GM20000 (cell line): ENCODE measurements around the gene VPS51.
A peak's percentile ranks its signal among the peaks of the same experiment; 100 is the strongest.

Experiments used
- DNase-seq: peaks from one replicate; pipeline ENCODE4 v3.0.0; 2012; ENCODE audit warnings: low spot score
- TF ChIP-seq, protein P1 (sequence below): IDR thresholded peaks from 2 replicates; pipeline ENCODE4 v1.5.1; 2012; ENCODE audit warnings: mild to moderate bottlenecking, control low read depth; ENCODE audit errors: extremely low read depth, missing control alignments

Gene VPS51

DNA sequence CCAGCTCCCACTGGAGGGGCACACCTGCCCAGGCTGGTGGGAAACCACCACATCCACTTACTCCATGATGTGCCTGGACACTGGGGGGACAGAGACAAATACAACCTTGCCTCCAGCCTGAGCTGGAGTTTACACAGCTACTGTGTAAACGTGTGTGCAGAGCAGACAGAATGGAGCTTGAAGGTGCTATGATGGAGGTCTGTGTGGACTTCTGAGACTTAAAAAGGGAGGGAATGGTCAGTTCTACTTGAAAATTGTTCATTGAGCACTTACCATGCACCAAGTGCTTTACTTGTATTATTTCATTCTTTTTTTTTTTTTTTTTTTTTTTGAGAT lies 23.4 kb upstream of the VPS51 start:
- no peak for DNase-seq
- TF ChIP-seq, protein P1, sequence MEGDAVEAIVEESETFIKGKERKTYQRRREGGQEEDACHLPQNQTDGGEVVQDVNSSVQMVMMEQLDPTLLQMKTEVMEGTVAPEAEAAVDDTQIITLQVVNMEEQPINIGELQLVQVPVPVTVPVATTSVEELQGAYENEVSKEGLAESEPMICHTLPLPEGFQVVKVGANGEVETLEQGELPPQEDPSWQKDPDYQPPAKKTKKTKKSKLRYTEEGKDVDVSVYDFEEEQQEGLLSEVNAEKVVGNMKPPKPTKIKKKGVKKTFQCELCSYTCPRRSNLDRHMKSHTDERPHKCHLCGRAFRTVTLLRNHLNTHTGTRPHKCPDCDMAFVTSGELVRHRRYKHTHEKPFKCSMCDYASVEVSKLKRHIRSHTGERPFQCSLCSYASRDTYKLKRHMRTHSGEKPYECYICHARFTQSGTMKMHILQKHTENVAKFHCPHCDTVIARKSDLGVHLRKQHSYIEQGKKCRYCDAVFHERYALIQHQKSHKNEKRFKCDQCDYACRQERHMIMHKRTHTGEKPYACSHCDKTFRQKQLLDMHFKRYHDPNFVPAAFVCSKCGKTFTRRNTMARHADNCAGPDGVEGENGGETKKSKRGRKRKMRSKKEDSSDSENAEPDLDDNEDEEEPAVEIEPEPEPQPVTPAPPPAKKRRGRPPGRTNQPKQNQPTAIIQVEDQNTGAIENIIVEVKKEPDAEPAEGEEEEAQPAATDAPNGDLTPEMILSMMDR, result no peak

DNA sequence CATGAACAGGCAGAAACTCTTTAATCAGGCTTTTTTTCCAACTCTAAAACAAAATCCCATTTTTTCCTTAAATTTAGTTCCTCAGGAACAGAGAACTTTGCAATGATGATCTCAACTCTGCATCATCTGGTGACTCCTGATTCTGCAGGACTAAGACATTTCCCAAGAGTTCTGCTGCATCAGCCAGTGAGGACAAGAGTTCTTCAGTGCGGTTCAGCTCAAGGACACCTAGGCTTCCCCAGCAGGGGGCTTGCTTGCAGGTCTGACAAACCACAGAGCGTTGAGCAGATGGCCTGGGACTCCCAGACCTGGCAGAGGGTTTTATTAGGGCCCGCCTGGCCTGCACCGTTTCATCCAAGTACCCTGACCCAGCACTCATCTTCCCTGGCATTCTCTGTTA lies 18.6 kb upstream of the VPS51 start:
- DNase-seq, result no peak
- TF ChIP-seq, protein P1, result no peak

DNA sequence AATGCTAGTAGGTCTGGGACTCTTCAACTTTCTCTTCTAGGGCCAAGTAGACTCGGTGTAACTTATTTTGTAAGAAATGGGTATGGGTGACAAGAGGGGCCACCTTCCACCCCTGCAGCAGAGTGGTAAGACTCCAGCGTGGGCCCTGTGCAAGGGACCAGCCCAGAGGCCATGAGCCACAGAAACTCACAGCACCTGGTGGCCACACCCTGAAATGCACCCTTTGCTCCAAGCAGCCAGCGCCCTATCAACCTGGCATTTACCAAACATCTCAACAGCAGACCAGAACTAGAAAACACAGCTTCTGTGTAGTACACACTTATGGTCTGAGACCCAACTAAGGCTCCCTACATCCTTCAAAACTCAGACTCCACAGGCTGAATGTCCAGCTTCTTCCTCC lies 17.9 kb upstream of the VPS51 start:
- TF ChIP-seq, protein P1, result peak; percentile 67
- peak; percentile 63 for DNase-seq

DNA sequence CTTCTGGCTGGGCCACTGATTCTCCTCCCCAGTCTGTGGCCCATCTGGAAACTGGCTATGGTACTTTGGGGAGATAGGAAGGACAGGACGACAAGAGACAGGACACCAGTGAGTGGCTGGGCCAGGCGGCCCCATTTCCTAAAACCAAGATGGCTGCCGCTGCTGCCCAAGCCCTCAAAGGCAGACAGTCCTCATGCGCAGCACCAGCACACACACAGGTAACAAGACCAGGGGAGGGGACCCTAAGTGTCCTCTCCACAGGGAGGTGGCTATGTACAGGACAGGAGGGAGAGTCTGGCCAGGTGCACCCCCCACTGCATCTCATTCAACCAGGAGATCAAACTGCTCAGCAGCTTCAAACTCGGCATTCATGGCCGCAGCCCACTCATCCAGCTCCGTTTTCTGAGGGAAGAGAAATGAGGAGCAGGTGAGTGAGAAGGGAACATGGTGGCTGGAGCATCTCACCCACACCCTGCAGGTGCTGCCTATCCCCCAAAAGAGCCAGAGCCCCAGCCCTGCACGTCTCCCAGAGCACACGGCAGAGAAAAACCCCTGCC lies 17.1 kb upstream of the VPS51 start:
- TF ChIP-seq, protein P1, result no peak
- no peak for DNase-seq

DNA sequence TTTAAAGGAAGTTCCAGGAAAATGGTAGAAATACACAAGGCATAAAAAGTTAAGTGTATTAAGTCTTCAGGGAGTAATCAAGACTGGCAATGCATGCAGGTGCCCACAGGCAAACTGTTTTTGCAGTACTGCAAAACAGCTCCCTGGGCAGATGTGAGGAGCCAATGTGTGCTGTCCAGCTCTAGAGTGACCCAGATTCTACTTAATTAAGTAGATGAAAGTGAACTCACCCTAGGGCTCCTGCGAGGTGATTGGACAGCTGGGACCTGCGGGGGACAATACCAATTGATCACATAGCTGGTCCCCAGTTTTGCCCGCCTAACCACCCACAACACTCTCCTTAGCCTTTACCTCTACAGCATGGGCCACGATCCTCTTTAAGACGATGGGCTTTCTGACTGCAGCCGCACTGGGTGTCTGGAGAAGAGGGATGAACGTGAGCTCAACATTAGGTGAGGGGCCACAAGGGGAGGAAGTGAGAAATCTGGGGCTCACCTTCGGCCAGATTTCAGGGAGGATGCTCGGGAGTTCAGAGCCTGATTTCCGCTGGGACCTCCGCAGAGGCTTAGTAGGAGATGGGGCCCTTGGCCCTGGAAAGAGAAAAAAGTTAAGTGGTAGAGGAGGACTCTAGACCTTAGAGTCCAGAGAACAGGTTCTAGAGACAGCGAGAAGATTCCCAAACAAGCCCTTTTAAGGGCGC lies 12.7 kb upstream of the VPS51 start:
- no peak for DNase-seq
- TF ChIP-seq, protein P1, result no peak

DNA sequence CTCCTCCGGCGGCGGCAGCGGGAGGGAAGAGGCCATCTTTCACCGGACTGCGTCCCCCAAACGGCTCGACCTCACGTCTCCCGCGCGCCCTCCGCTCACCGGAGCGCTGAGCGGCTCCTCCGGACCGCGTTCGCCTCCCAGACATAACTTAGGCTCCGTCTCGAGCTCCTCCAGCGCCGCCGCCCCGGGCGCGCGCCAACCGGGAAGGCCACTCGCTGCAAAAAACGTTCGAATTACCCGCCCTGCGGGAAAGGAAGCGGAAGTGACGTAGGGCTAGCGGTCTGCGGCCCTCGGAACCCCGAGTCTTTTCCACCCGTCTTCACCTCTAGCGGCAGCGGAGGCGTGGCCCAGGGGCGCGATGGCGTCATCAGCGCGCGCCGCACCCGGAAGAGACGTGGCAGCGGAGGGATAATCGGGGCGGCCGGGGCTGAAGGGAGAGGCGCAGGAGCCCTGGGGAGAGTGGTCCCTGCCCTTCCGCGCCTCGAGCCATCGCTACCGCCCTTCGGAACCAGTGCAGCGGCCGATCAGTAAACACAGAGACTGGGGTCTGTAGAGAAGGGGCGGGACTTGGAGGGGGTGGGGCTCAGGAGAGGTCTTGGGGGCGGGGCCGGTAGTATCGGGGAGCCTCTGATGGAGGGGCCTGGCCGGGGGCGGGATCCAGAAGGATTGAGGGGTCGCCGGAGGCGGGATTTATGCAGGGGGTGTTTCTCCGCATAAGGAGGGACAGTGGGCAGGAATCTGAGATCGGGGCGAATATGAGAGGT lies 12.0 kb upstream of the VPS51 start, which contains the start of the genes CDCA5 and ZFPL1:
TSS of gene CDCA5 (minus strand) at position 207 of the 764 bp plus-strand sequence. CDS start at position 145, 62 bp downstream.
TSS of gene ZFPL1 (plus strand) at position 389 of the 764 bp plus-strand sequence. CDS start 477 bp downstream, outside the sequence.
- DNase-seq, result peak; percentile 98
- TF ChIP-seq, protein P1, result no peak
